GM21737 (cell line): ENCODE measurements around the gene MARCHF2.

Experiments used
- ATAC-seq: cut with Tn5 transposase; IDR thresholded peaks from one replicate; pipeline ENCODE4 v1.9.1; 2021; ENCODE audit warnings: mild to moderate bottlenecking, moderate library complexity; ENCODE audit not compliant: unreplicated experiment

Gene MARCHF2

GRCh38 chr19:8451885-8452284, 38.8 kb downstream of the MARCHF2 start:
- no peak for ATAC-seq

GRCh38 chr19:8452446-8453123, 39.5 kb downstream of the MARCHF2 start:
- ATAC-seq, result no peak

GRCh38 chr19:8453616-8454015, 40.5 kb downstream of the MARCHF2 start:
- ATAC-seq, result no peak

- no peak for ATAC-seq
These were observed 41.1 kb downstream of the MARCHF2 start for GRCh38 chr19:8454218-8454617.

GRCh38 chr19:8455018-8455417, 41.9 kb downstream of the MARCHF2 start:
- ATAC-seq, result no peak

- ATAC-seq, result no peak
These were observed 43.0 kb downstream of the MARCHF2 start for GRCh38 chr19:8456064-8456463.

- no peak for ATAC-seq
These were observed 44.1 kb downstream of the MARCHF2 start for GRCh38 chr19:8457209-8457608.

- no peak for ATAC-seq
These were observed 44.7 kb downstream of the MARCHF2 start for GRCh38 chr19:8457827-8458226.

- no peak for ATAC-seq
These were observed 45.3 kb downstream of the MARCHF2 start for GRCh38 chr19:8458380-8458779.

- no peak for ATAC-seq
These were observed 46.0 kb downstream of the MARCHF2 start for GRCh38 chr19:8459095-8459494.

- no peak for ATAC-seq
These were observed 46.6 kb downstream of the MARCHF2 start for GRCh38 chr19:8459520-8460270.

- no peak for ATAC-seq
These were observed 47.6 kb downstream of the MARCHF2 start for GRCh38 chr19:8460516-8461298.

GRCh38 chr19:8461376-8461775, 48.3 kb downstream of the MARCHF2 start:
- ATAC-seq, result no peak

GRCh38 chr19:8461891-8462290, 48.8 kb downstream of the MARCHF2 start:
- ATAC-seq, result no peak

GRCh38 chr19:8462571-8462970, 49.5 kb downstream of the MARCHF2 start:
- no peak for ATAC-seq

- ATAC-seq, result no peak
These were observed 50.3 kb downstream of the MARCHF2 start for GRCh38 chr19:8463365-8463764.

GRCh38 chr19:8466018-8466417, 52.9 kb downstream of the MARCHF2 start:
- no peak for ATAC-seq

GRCh38 chr19:8468124-8468523, 55.0 kb downstream of the MARCHF2 start:
- no peak for ATAC-seq

GRCh38 chr19:8468761-8469373, 55.8 kb downstream of the MARCHF2 start:
- ATAC-seq, result no peak

- ATAC-seq, result no peak
These were observed 56.7 kb downstream of the MARCHF2 start for GRCh38 chr19:8469613-8470368.
